Upper lobe of left lung (tissue), 6 donors: ENCODE results near the gene TMEM42. TPM values are rescaled to one million over a fixed set of nuclear protein-coding genes. Genes with fewer than 3 reads are reported as not detected.

Experiments
- ATAC-seq, 2 donors: fragments of 200-7000 bp; cut with Tn5 transposase; one replicate each; pipeline ENCODE4 v1.9.1; 2022; ENCODE audit warnings: mild to moderate bottlenecking in 2 of 2, moderate library complexity in 2 of 2; ENCODE audit not compliant: low FRiP score in 2 of 2
- DNase-seq, 2 donors: peaks; one replicate each; pipeline ENCODE4 v3.0.0-alpha.2; 2019 to 2020
- H3K27ac ChIP-seq, 4 donors: fragments of 200-600 bp; sonication (generic); one replicate each; pipeline ENCODE4 v1.5.1; 2016 to 2019
- H3K27me3 ChIP-seq, 4 donors: fragments of 200-600 bp; sonication (generic); one replicate each; pipeline ENCODE4 v1.5.1; 2017 to 2019
- H3K36me3 ChIP-seq, 4 donors: fragments of 200-600 bp; sonication (generic); one replicate each; pipeline ENCODE4 v1.5.1; 2016 to 2019
- H3K4me1 ChIP-seq, 4 donors: fragments of 200-600 bp; sonication (generic); one replicate each; pipeline ENCODE4 v1.5.1; 2018 to 2019
- H3K4me3 ChIP-seq, 4 donors: fragments of 200-600 bp; sonication (generic); one replicate each; pipeline ENCODE4 v1.5.1; 2017 to 2019; ENCODE audit warnings: mild to moderate bottlenecking in 2 of 4, moderate library complexity in 1 of 4
- H3K9me3 ChIP-seq, 4 donors: fragments of 200-600 bp; sonication (generic); one replicate each; pipeline ENCODE4 v1.5.1; 2018 to 2019
- CTCF ChIP-seq, 6 experiments: fragments of 450-650 bp in 4 of 6; fragments of 200-600 bp in 2 of 6; sonication (generic) in 2 of 6; IDR thresholded peaks; one replicate each; pipeline ENCODE4 v1.5.1; 2016 to 2019; ENCODE audit warnings: antibody characterized with exemption in 6 of 6
- EP300 ChIP-seq, 4 donors: sonication (generic); formaldehyde crosslinking; IDR thresholded peaks; one replicate each; pipeline ENCODE4 v1.5.1; 2017; ENCODE audit warnings: antibody characterized with exemption in 4 of 4, control low read depth in 2 of 4
- POLR2A ChIP-seq, 4 donors: fragments of 450-650 bp; IDR thresholded peaks; one replicate each; pipeline ENCODE4 v1.5.1; 2016 to 2017; ENCODE audit warnings: antibody characterized with exemption in 4 of 4, mild to moderate bottlenecking in 2 of 4
- POLR2AphosphoS5 ChIP-seq, 2 donors: sonication (generic); formaldehyde crosslinking; IDR thresholded peaks; one replicate each; pipeline ENCODE4 v1.5.1; 2017; ENCODE audit warnings: antibody characterized with exemption in 2 of 2
- WGBS, 2 donors: methylation state at CpG; one replicate each; pipeline ENCODE4 v1.1.5; 2017 to 2018; 5-methylcytosine and 5-hydroxymethylcytosine counted together
- total RNA-seq, 6 donors: library from RNA; depleted of rRNA in 4 of 6; stranded (reverse); fragments of >200 nt in 4 of 6; gene quantifications; one replicate each; pipeline versions ENCODE4 v1.1.0 to v1.2.1, GENCODE V29; 2016 to 2021
- donor health status: DM: no; HTN: no; CAD: no; lungs with moderate emphysema.
- donor health status: DM: no; HTN: yes; CAD: no; lungs with severe emphysema.

Gene TMEM42
- total RNA-seq, 6 donors from 2014 or later = 6.3 to 19.5 (median 11.0) TPM

- no peak overlapping the region for H3K4me3 ChIP-seq
- no peaks in the 10 kb centered on the region for H3K27me3 ChIP-seq
- H3K36me3 ChIP-seq = no peaks in the 10 kb centered on the region
- H3K9me3 ChIP-seq = no peaks in the 10 kb centered on the region
- H3K4me1 ChIP-seq = no peaks in the 10 kb centered on the region
- WGBS, 2 donors = 72 to 74% methylated on average over 3 of the region's 3 CpGs
- no peak for DNase-seq
- no peak for TF ChIP-seq POLR2A (IDR thresholded peaks at IDR 0.05)
- no peak for TF ChIP-seq POLR2AphosphoS5 (IDR thresholded peaks at IDR 0.05)
- no peak for ATAC-seq
- no peak overlapping the region for H3K27ac ChIP-seq
Measured at GRCh38 chr3:44890258-44890657, 28.5 kb downstream of the TMEM42 start.

- no peaks in the 10 kb centered on the region for H3K9me3 ChIP-seq
- no peak for DNase-seq
- no peaks in the 10 kb centered on the region for H3K27me3 ChIP-seq
- no peak overlapping the region for H3K4me3 ChIP-seq
- no peak overlapping the region for H3K27ac ChIP-seq
- TF ChIP-seq CTCF (IDR thresholded peaks at IDR 0.05) = no peak
- TF ChIP-seq POLR2AphosphoS5 (IDR thresholded peaks at IDR 0.05) = no peak
- TF ChIP-seq POLR2A (IDR thresholded peaks at IDR 0.05) = no peak
- no peak for TF ChIP-seq EP300 (IDR thresholded peaks at IDR 0.05)
- no peaks in the 10 kb centered on the region for H3K4me1 ChIP-seq
- no peaks in the 10 kb centered on the region for H3K36me3 ChIP-seq
- 51 to 71% methylated on average over 3 of the region's 3 CpGs for WGBS, 2 donors
- no peak for ATAC-seq
Measured at GRCh38 chr3:44890852-44891251, 29.1 kb downstream of the TMEM42 start.

GRCh38 chr3:44892689-44893088 lies 31.0 kb downstream of the TMEM42 start:
- Histone ChIP-seq H3K27ac (no peak overlapping the region), H3K36me3 (no peaks in the 10 kb centered on the region), H3K27me3 (no peaks in the 10 kb centered on the region), H3K9me3 (no peaks in the 10 kb centered on the region), H3K4me1 (no peaks in the 10 kb centered on the region), H3K4me3 (no peak overlapping the region)
- DNase-seq (no peak), ATAC-seq (no peak)
- no peak for TF ChIP-seq CTCF (IDR thresholded peaks at IDR 0.05)
- TF ChIP-seq POLR2AphosphoS5 (IDR thresholded peaks at IDR 0.05) = no peak
- TF ChIP-seq EP300 (IDR thresholded peaks at IDR 0.05) = no peak
- no peak for TF ChIP-seq POLR2A (IDR thresholded peaks at IDR 0.05)
- 69 to 81% methylated on average over 3 of the region's 3 CpGs for WGBS, 2 donors

- Histone ChIP-seq H3K36me3 (no peaks in the 10 kb centered on the region), H3K27me3 (no peaks in the 10 kb centered on the region), H3K9me3 (no peaks in the 10 kb centered on the region), H3K4me3 (no peak overlapping the region), H3K4me1 (no peaks in the 10 kb centered on the region), H3K27ac (no peak overlapping the region)
- DNase-seq = no peak
- no peak for ATAC-seq
- WGBS, 2 donors = 68 to 80% methylated on average over 2 of the region's 2 CpGs
- TF ChIP-seq POLR2A (IDR thresholded peaks at IDR 0.05) (no peak), CTCF (IDR thresholded peaks at IDR 0.05) (no peak), POLR2AphosphoS5 (IDR thresholded peaks at IDR 0.05) (no peak), EP300 (IDR thresholded peaks at IDR 0.05) (no peak)
Measured at GRCh38 chr3:44893097-44893496, 31.4 kb downstream of the TMEM42 start.

GRCh38 chr3:44894485-44894884 lies 32.8 kb downstream of the TMEM42 start:
- Histone ChIP-seq H3K27me3 (no peaks in the 10 kb centered on the region), H3K4me3 (no peak overlapping the region), H3K27ac (no peak overlapping the region), H3K36me3 (no peaks in the 10 kb centered on the region), H3K9me3 (no peaks in the 10 kb centered on the region), H3K4me1 (no peaks in the 10 kb centered on the region)
- no peak for TF ChIP-seq EP300 (IDR thresholded peaks at IDR 0.05)
- TF ChIP-seq POLR2A (IDR thresholded peaks at IDR 0.05) = no peak
- TF ChIP-seq POLR2AphosphoS5 (IDR thresholded peaks at IDR 0.05) = no peak
- no peak for TF ChIP-seq CTCF (IDR thresholded peaks at IDR 0.05)
- 56 to 65% methylated on average over 5 of the region's 5 CpGs for WGBS, 2 donors
- ATAC-seq = no peak
- DNase-seq = no peak
